HL-60 (cell line): ENCODE results near the gene ALDH4A1.

Source experiments
- DNase-seq, 2 experiments: peaks; one replicate each; pipeline ENCODE4 v3.0.0-alpha.2; 2010 to 2020; ENCODE audit warnings: low read depth in 1 of 2, low spot score in 1 of 2
- H3K27ac ChIP-seq: fragments of 250-450 bp; sonication (Bioruptor Pico); replicated peaks from 2 replicates; pipeline ENCODE4 v1.5.1; 2020; ENCODE audit warnings: mild to moderate bottlenecking, moderate library complexity
- H3K27me3 ChIP-seq: fragments of 250-450 bp; sonication (Bioruptor Pico); 2 replicates; pipeline ENCODE4 v1.5.1; 2021; ENCODE audit warnings: mild to moderate bottlenecking, moderate library complexity; ENCODE audit not compliant: insufficient read depth, poor library complexity, severe bottlenecking
- H3K4me3 ChIP-seq: replicated peaks from 2 replicates; pipeline ENCODE4 v1.5.1; 2011; ENCODE audit warnings: mild to moderate bottlenecking, control low read depth, low read length; ENCODE audit not compliant: insufficient read depth
- CTCF ChIP-seq: IDR thresholded peaks from one replicate; pipeline ENCODE4 v1.5.1; 2011; ENCODE audit warnings: low read length, control low read depth, inconsistent platforms; ENCODE audit not compliant: insufficient read depth
- GABPA ChIP-seq: IDR thresholded peaks from 2 replicates; pipeline ENCODE4 v1.6.1; 2012; ENCODE audit warnings: low read depth
- POLR2AphosphoS5 ChIP-seq: IDR thresholded peaks from 2 replicates; pipeline ENCODE4 v1.6.1; 2012; ENCODE audit warnings: low read depth
- REST ChIP-seq: IDR thresholded peaks from 2 replicates; pipeline ENCODE4 v1.6.1; 2012; ENCODE audit warnings: low read depth; ENCODE audit not compliant: insufficient replicate concordance
- SPI1 ChIP-seq: IDR thresholded peaks from 2 replicates; pipeline ENCODE4 v1.6.1; 2012; ENCODE audit warnings: low read depth, mild to moderate bottlenecking, borderline replicate concordance

The ALDH4A1 gene

GRCh38 chr1:18866314-18866713 is 36.0 kb downstream of the ALDH4A1 start:
- TF ChIP-seq REST (no peak), CTCF (no peak), GABPA (no peak), SPI1 (no peak), POLR2AphosphoS5 (no peak)
- Histone ChIP-seq H3K27ac (no peak overlapping the region), H3K27me3 (peaks cover 3% of the 10 kb centered on the region), H3K4me3 (no peak overlapping the region)
- no peak for DNase-seq

- no peak overlapping the region for H3K4me3 ChIP-seq
- TF ChIP-seq REST (no peak), CTCF (no peak), SPI1 (no peak), GABPA (no peak), POLR2AphosphoS5 (no peak)
- H3K27ac ChIP-seq = no peak overlapping the region
- DNase-seq = no peak
- peaks cover 3% of the 10 kb centered on the region for H3K27me3 ChIP-seq
Observed at GRCh38 chr1:18865176-18865575, 37.2 kb downstream of the ALDH4A1 start.

- no peak overlapping the region for H3K4me3 ChIP-seq
- no peak overlapping the region for H3K27ac ChIP-seq
- no peak for DNase-seq
- no peak for TF ChIP-seq SPI1
- no peak for TF ChIP-seq GABPA
- TF ChIP-seq REST = no peak
- no peak for TF ChIP-seq CTCF
- H3K27me3 ChIP-seq = no peaks in the 10 kb centered on the region
Observed at GRCh38 chr1:18861590-18861989, 40.8 kb downstream of the ALDH4A1 start.
